ENCODE results near the gene TULP4.

Gene TULP4

DNA sequence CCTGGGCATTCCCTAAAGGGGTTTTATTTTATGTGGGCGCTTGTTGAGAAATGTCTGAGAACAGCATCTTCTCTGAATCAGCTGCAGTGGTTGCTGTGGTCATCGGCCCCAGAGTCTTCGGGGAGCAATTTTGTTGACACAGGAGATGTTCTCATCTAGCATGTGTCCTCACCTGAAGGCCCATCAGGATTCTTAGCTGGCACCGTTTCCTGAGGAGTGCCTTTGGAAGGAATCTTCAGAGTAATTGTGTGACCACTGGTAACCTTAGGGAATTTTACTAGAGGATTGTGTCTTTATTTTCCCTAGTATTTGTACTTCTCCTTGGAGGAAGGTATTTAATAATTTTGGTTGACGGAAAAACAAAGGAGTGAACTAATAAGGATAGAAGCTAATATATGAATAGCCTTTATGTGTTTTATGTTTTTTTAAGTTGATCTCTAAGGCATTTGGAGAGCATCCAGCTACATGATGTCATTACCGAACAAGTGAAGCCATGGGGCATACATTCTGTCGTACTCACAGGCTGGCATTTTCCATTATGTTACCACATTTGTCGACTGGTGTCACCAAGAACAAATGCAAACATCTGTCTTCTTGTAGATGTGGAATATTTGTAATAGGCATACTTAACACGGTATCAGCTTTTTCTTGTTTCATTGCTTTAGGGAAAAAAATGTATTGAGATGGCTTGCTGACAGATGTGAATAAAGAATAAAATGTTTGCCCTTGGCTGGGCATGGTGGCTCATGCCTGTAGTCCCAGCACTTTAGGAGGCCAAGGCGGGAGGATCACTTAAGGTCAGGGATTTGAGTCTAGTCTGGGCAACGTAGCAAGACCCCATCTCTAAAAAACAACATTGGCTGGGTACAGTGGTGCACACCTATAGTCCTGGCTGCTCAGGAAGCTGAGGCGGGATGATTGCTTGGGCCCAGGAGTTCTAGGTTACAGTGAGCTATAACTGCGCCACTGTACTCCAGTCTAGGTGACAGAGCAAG lies 41.9 kb downstream of the TULP4 start:
- no peak; the same call in 2 of the 3 replicates for ATAC-seq
- TF ChIP-seq PPARA (CRISPR knock-in tag; IDR thresholded peaks at IDR 0.05; ENCODE audit: borderline replicate concordance) (no peak), BACH2 (CRISPR knock-in tag; IDR thresholded peaks at IDR 0.05; ENCODE audit: borderline replicate concordance) (no peak), ZNF70 (CRISPR knock-in tag; IDR thresholded peaks at IDR 0.05) (no peak), ZFP3 (CRISPR knock-in tag; IDR thresholded peaks at IDR 0.05) (no peak)
- TF ChIP-seq, protein P1, sequence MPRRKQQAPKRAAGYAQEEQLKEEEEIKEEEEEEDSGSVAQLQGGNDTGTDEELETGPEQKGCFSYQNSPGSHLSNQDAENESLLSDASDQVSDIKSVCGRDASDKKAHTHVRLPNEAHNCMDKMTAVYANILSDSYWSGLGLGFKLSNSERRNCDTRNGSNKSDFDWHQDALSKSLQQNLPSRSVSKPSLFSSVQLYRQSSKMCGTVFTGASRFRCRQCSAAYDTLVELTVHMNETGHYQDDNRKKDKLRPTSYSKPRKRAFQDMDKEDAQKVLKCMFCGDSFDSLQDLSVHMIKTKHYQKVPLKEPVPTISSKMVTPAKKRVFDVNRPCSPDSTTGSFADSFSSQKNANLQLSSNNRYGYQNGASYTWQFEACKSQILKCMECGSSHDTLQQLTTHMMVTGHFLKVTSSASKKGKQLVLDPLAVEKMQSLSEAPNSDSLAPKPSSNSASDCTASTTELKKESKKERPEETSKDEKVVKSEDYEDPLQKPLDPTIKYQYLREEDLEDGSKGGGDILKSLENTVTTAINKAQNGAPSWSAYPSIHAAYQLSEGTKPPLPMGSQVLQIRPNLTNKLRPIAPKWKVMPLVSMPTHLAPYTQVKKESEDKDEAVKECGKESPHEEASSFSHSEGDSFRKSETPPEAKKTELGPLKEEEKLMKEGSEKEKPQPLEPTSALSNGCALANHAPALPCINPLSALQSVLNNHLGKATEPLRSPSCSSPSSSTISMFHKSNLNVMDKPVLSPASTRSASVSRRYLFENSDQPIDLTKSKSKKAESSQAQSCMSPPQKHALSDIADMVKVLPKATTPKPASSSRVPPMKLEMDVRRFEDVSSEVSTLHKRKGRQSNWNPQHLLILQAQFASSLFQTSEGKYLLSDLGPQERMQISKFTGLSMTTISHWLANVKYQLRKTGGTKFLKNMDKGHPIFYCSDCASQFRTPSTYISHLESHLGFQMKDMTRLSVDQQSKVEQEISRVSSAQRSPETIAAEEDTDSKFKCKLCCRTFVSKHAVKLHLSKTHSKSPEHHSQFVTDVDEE (CRISPR knock-in tag; IDR thresholded peaks at IDR 0.05) = no peak

DNA sequence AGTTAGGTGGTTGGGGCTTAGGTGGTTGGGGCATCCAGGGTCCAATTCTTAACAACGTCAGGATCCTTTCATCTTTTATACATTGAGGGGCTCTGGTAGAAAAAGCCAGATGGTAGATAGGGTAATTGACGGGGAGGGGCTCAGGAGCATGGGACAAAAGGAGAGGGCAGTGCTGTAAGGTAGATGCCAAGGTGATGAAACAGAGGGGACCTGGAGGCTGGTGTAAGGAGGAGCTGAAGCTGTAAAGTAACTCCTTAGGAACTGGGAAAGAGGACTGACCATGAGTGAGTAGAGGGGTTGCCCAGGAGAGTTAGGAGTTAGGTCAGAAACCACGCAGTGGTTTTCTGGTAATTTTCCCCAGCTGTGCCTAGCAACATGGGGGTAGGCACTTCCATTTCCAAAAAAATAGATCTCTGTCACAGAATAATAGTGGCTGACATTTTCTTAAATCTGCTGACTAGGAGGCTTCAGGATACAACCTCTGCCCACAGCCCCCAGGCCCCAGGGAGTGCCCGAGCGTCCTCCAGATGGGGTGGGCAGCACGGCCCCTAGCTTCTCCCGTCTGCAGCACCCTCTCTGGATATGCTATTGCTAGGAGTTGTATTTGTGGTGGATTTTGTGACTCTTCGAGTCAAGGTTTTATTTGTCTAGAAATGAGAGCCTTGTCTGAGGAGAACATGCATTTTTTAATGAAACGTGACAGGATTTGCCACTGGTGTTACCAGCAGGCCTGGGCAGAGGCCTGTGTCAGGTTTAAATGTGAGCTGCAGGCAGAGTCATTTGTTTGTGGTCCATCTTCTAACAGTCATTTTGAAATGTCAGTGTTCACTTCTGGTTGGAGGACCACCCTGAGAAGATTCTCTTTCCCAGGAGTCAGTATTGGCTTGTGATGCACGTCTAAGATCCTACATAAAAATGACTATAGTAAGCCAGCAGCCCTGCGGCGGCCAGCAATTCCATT lies 44.6 kb downstream of the TULP4 start:
- TF ChIP-seq, protein P2, sequence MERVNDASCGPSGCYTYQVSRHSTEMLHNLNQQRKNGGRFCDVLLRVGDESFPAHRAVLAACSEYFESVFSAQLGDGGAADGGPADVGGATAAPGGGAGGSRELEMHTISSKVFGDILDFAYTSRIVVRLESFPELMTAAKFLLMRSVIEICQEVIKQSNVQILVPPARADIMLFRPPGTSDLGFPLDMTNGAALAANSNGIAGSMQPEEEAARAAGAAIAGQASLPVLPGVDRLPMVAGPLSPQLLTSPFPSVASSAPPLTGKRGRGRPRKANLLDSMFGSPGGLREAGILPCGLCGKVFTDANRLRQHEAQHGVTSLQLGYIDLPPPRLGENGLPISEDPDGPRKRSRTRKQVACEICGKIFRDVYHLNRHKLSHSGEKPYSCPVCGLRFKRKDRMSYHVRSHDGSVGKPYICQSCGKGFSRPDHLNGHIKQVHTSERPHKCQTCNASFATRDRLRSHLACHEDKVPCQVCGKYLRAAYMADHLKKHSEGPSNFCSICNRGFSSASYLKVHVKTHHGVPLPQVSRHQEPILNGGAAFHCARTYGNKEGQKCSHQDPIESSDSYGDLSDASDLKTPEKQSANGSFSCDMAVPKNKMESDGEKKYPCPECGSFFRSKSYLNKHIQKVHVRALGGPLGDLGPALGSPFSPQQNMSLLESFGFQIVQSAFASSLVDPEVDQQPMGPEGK (CRISPR knock-in tag; IDR thresholded peaks at IDR 0.05; ENCODE audit: borderline replicate concordance) = no peak
- TF ChIP-seq ZC3H10 (CRISPR knock-in tag; IDR thresholded peaks at IDR 0.05) = no peak
- ATAC-seq = no peak

DNA sequence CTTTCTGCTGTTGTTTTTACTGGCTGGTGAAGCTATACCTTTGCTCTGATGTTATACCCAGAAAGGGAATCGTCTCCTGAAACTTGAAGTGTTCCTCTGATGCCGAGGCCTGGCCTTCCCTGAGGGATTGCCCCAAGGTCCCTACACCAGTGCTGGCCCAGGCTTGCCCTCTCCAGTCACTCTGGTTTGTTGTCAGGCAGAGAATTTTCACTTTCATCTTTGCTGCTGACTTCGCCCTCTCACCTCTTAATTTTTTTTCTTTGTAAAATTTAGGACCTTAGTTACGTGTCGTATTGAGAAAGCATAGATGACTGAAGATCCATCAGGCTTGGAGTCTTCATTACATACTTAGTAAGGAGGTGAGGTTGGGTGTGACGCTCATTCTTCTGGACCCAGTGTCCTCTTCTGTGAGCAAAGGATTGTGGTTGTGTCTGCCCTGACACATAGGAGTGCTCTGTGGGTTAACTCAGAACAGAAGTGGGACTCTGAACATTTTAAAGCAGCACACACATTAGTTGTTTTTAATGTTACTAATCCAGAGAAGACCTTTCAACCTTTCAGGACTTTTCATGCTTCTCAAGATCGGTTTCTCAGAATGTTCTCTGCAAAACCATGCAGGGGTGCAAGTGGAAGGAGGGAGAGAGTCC lies 45.4 kb downstream of the TULP4 start:
- ATAC-seq = no peak
- TF ChIP-seq ZFP3 (CRISPR knock-in tag; IDR thresholded peaks at IDR 0.05) (no peak), PPARA (CRISPR knock-in tag; IDR thresholded peaks at IDR 0.05; ENCODE audit: borderline replicate concordance) (no peak), ZNF70 (CRISPR knock-in tag; IDR thresholded peaks at IDR 0.05) (no peak), ESRRG (CRISPR knock-in tag; IDR thresholded peaks at IDR 0.05) (no peak), ZNF8 (CRISPR knock-in tag; IDR thresholded peaks at IDR 0.05) (no peak), TCF4 (CRISPR knock-in tag; IDR thresholded peaks at IDR 0.05; ENCODE audit: borderline replicate concordance) (no peak), ISL1 (CRISPR knock-in tag; IDR thresholded peaks at IDR 0.05) (no peak), OSR1 (CRISPR knock-in tag; IDR thresholded peaks at IDR 0.05) (no peak), BACH2 (CRISPR knock-in tag; IDR thresholded peaks at IDR 0.05; ENCODE audit: borderline replicate concordance) (no peak), ZFP30 (CRISPR knock-in tag; IDR thresholded peaks at IDR 0.05) (no peak), GLIS3 (CRISPR knock-in tag; IDR thresholded peaks at IDR 0.05) (no peak), ZC3H10 (CRISPR knock-in tag; IDR thresholded peaks at IDR 0.05) (no peak), TOX (CRISPR knock-in tag; IDR thresholded peaks at IDR 0.05; ENCODE audit: borderline replicate concordance) (no peak), ZNF565 (CRISPR knock-in tag; conservative IDR thresholded peaks at IDR 0.05; ENCODE audit: low read depth) (no peak), SNAI2 (CRISPR knock-in tag; IDR thresholded peaks at IDR 0.05) (no peak), CSDC2 (CRISPR knock-in tag; IDR thresholded peaks at IDR 0.05) (no peak)
- TF ChIP-seq, protein P2 (CRISPR knock-in tag; IDR thresholded peaks at IDR 0.05; ENCODE audit: borderline replicate concordance) = no peak
- TF ChIP-seq, protein P3, sequence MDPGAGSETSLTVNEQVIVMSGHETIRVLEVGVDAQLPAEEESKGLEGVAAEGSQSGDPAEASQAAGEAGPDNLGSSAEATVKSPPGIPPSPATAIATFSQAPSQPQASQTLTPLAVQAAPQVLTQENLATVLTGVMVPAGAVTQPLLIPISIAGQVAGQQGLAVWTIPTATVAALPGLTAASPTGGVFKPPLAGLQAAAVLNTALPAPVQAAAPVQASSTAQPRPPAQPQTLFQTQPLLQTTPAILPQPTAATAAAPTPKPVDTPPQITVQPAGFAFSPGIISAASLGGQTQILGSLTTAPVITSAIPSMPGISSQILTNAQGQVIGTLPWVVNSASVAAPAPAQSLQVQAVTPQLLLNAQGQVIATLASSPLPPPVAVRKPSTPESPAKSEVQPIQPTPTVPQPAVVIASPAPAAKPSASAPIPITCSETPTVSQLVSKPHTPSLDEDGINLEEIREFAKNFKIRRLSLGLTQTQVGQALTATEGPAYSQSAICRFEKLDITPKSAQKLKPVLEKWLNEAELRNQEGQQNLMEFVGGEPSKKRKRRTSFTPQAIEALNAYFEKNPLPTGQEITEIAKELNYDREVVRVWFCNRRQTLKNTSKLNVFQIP (CRISPR knock-in tag; IDR thresholded peaks at IDR 0.05; ENCODE audit: borderline replicate concordance, low read depth) = no peak
- TF ChIP-seq, protein P1 (CRISPR knock-in tag; IDR thresholded peaks at IDR 0.05) = no peak

Measured in SK-N-SH treated with all-trans-retinoic acid at 6 μM for 48 hours (cell line).